IPS-18c (cell line): ENCODE measurements around the gene MBNL2.

Source experiments
- H3K4me3 ChIP-seq: 2 replicates; pipeline ENCODE4 v1.7.0; 2013; ENCODE audit warnings: low read depth, mild to moderate bottlenecking, low read length, moderate library complexity; ENCODE audit not compliant: insufficient read depth
- H3K9me3 ChIP-seq: one replicate; pipeline ENCODE4 v1.6.1; 2013; ENCODE audit warnings: mild to moderate bottlenecking, low read length, moderate library complexity; ENCODE audit not compliant: control insufficient read depth, insufficient read depth

MBNL2 gene

GRCh38 chr13:97381189-97381588, 159.1 kb downstream of the MBNL2 start:
- Histone ChIP-seq H3K9me3 (no peaks in the 10 kb centered on the region), H3K4me3 (no peak overlapping the region)

DNA sequence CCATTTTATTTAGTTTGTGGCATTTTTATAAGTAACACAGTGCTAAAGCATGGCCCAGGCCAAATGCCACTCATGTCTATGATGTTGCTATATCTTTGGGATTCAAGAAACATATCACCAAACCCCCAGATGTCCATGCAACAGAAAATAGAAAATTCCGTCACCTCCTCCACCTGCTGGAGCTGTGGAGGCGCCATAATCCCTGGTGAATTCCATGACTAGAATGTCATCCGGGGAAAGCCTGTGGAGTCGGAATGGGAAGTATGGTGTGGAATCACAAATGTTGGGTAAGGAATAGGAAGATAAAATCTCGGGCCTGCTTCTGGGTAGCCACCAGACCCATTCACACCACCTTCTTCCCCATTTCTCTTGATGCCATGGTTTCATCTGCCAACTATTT, 160.1 kb downstream of the MBNL2 start:
- Histone ChIP-seq H3K9me3 (no peaks in the 10 kb centered on the region), H3K4me3 (no peak overlapping the region)

DNA sequence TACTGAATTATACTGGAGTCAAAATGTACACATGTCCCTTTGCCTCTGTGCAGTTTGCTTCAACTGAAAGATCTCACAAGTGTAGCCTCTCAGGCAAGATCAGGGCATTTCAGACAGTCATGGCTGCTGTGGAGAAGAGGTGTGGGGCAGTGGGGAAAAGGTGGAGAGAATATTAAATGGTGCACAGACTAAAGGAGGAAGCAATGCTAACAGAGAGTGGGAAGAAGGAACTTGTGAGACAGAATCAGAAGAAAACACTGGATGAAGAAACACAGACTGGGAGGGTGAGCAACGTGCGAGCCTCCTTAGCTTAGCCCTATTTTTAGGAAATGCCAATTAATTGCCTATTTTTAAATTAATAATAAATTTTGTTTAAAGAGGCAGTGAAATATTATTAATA, 162.2 kb downstream of the MBNL2 start:
- Histone ChIP-seq H3K9me3 (no peaks in the 10 kb centered on the region), H3K4me3 (no peak overlapping the region)

DNA sequence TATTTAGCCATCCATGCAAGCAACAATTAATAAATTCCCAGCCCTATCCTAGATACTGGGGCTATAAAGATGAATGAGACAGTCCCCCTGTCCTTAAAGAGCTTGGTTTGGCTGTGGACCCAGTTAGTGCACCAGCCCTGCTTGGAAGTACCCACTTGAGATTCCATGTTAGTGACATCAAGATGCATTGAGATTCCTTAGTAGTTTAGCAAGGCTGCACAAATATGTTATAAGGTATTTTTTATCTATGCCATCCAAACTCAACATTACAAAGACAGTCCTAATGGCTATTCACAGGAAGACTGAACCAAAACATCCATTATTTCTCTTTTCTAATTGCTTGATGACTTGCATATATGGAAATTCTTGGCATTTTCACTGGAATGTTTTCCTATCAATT, 163.0 kb downstream of the MBNL2 start:
- no peak overlapping the region for H3K4me3 ChIP-seq
- no peaks in the 10 kb centered on the region for H3K9me3 ChIP-seq

- Histone ChIP-seq H3K4me3 (no peak overlapping the region), H3K9me3 (no peaks in the 10 kb centered on the region)
Observed at GRCh38 chr13:97385854-97386253, 163.7 kb downstream of the MBNL2 start.

DNA sequence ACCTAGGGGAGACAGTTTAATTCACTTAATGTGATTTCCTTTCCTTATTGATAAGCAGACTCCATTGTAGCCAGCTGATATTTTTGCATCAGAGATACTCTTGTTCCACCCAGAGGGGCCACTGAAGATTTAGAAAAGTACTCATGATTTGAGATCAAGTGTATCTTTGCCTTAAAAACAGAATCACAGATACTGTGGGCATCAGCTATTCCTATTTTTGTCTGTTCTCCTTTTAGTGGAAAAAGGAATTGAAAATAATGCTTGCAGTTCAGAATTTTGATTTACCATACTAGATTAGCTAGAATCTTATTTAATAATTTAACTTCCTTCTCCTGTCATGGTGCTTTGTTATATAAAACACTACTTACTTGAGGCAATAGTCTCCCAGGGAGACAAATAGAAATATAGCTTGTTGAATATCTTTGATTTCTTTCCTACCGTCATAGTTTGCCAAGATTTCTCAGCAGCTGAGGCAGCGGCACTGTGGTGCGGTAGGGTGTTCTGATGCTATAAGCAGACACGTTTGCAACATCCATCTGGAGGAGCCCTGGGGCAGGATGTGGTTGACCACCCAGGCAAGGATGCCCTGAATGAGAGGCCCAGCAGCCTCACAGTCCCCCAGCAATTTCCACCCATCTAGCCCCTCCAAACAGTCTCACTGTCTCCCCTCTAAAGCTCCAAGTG, 164.8 kb downstream of the MBNL2 start:
- no peak overlapping the region for H3K4me3 ChIP-seq
- no peaks in the 10 kb centered on the region for H3K9me3 ChIP-seq

- Histone ChIP-seq H3K4me3 (no peak overlapping the region), H3K9me3 (no peaks in the 10 kb centered on the region)
Observed at GRCh38 chr13:97387485-97387839, 165.3 kb downstream of the MBNL2 start.

- H3K4me3 ChIP-seq: no peak overlapping the region
- no peaks in the 10 kb centered on the region for H3K9me3 ChIP-seq
Observed at GRCh38 chr13:97387890-97388289, 165.8 kb downstream of the MBNL2 start.

DNA sequence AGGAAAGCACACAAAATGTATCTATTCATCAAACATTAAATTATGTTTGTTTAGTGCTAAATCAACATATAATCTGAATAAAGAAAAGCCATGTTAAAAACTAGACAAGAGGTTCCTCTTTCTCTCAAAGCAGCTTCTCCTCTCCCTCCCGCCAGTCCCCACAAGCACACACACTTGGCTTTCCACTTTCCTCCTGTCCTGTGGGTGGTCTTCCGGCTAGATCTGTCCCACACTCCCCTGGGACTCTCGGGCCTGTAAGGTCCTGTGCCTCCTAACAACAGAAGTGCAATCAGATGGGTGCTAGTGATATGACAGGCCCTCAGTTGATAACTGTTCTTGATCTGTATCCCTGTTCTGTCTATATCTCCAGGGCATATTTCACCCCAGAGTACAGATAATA, 166.2 kb downstream of the MBNL2 start:
- H3K4me3 ChIP-seq: no peak overlapping the region
- no peaks in the 10 kb centered on the region for H3K9me3 ChIP-seq

- H3K9me3 ChIP-seq: no peaks in the 10 kb centered on the region
Observed at GRCh38 chr13:97390941-97391600, 168.9 kb downstream of the MBNL2 start.

GRCh38 chr13:97392020-97392419, 169.9 kb downstream of the MBNL2 start:
- H3K9me3 ChIP-seq: no peaks in the 10 kb centered on the region
- H3K4me3 ChIP-seq: no peak overlapping the region

More at GRCh38 chr13:97390941-97391600, 168.9 kb downstream of the MBNL2 start:
- H3K4me3 ChIP-seq: no peak overlapping the region

DNA sequence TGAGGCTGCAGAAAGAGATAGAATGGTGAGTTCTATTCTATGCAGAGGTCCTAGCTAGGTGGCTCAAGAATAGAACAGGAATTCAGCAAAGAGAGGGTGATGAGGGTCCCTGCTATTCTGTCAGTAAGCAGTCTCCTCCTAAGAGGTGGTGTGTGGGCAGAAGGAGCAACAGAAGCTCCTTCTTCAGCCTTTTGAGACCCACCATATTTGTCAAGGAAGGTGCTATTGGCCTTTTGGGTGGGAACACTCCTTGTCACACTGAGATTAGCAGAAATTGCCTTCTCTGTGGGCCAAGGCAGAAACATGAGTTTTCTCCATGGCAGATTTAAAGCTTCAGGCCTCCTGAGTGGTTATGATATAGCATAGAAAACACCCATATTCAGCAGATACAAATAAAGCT, 172.4 kb downstream of the MBNL2 start:
- H3K9me3 ChIP-seq: no peaks in the 10 kb centered on the region

DNA sequence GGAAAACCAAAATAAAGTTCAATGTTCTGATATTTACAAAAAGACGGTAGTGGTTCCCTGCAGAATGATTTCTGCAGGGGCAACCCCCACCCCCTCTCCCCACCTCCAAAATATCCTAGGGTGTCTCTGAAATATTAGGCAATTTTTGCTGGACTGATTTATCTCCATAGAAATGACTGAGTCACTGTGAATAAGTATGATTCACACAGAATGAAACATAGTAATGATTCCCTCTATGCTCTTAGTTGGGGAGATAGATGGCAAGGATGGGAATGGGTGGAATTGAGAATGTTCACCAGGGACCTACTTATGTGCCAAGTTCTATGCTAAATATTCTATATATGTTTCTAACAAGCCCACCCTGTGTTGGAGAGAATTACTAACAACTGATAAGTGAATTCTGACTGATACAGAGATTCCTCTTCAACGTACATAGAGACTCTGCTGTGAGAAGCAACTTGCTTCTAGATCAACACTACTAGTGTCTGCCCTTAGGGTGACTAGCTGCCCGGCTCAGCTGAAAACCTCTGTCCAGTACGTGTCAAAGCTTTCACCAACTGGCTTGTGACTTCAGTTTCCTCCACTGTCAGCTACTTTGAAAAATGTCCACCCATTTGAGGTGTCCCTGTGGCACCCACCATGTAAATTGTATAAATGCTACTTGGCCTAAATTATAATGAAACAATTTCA, 173.5 kb downstream of the MBNL2 start:
- no peaks in the 10 kb centered on the region for H3K9me3 ChIP-seq
- H3K4me3 ChIP-seq: no peak overlapping the region

More for the DNA sequence above, 172.4 kb downstream of the MBNL2 start:
- H3K4me3 ChIP-seq: no peak overlapping the region

- H3K9me3 ChIP-seq: no peaks in the 10 kb centered on the region
- H3K4me3 ChIP-seq: no peak overlapping the region
Observed at GRCh38 chr13:97397267-97397666, 175.1 kb downstream of the MBNL2 start.

DNA sequence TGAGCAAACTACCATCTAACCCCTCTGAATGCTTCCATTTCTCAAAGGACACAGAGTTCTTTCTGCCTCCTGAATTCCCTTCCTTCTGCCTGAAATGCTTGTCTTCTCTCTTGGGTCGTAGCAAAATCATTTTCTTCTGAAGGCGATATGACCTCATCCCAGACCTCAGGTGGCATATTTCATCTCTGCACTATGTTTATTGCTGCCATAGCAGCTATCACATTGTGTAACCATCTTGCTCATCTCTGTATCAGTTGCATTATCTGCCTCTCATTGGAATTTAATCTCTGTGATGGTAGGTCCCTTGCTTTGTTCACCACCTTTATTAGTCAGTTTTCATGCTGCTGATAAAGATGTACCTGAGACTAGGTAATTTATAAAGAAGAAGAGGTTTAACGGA, 179.3 kb downstream of the MBNL2 start:
- Histone ChIP-seq H3K4me3 (no peak overlapping the region), H3K9me3 (no peaks in the 10 kb centered on the region)

DNA sequence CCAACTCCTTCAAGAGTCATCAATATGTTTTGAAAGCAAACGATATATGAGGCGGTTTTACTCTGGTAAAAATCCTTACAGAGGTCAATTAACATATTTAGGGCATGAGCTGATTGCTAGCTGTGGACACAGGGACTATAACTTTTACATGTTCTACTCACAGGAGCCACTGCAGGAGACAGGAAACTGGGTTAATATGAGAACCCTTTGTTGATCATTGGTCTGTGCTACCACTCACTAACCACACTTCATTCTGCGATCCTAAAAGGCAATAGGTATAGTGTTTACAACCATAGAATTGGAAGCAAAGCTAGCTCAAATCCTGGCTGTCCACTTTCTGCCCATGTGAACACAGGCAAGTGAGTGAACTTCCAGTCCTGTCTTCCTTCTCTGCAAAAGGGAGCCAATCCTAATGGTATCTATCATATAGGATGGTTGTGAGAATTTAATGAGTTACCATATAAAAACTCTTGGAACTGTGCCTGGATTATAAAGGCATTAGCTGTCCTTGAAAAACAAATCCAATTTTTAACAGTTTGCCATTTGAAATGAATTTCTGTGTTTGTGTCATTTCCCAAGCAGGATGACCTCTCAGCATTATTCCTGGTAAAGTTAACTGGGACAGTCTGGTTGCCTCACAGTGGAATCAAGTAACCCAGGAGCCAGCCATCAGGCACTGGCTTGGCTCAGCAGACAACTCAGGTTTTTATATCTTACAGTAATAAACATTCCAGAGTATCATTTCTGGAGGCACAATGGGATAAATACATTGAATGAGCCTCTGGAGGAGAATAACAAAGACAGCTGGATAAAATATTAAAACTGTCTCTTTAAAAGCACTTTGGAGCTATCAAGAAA, 182.0 kb downstream of the MBNL2 start:
- no peaks in the 10 kb centered on the region for H3K9me3 ChIP-seq
- no peak overlapping the region for H3K4me3 ChIP-seq

- Histone ChIP-seq H3K4me3 (no peak overlapping the region), H3K9me3 (no peaks in the 10 kb centered on the region)
Observed at GRCh38 chr13:97407540-97407939, 185.4 kb downstream of the MBNL2 start.
